ENCODE results near the gene CXorf49.
A peak's percentile ranks its signal among the peaks of the same experiment; 100 is the strongest.
"Not testable (repeated sequence)": the region's sequence is repeated elsewhere in the genome, so short reads cannot be mapped to it uniquely, and the experiment has no call there.

Gene CXorf49

DNA sequence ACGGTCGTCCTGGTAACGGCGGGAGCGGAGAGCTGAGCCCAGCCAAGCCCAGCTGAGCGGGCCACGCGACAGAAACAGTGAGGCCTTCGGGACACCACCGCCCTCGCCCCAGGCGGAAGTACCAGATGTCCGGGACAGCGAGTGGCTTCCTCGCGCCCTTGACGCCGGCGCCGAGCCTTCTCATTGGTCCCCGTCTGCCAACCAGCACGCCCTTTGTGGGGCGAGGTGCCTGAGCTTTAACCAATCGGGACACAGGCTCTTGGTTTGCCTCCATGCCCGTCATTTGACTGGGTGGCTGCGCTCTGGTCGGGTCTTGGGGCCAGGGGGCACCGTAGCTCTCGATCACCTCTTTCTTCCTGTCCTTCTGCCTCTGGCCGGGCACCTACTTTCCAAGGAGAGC lies at the start of gene CXorf49:
Gene CXorf49, minus strand, starts transcription at position 101 of the 400 bp plus-strand sequence. CDS start 134 bp downstream, outside the sequence.
- H3K4me3 Mint-ChIP-seq; H3K9me3 Mint-ChIP-seq; H3K27ac Mint-ChIP-seq; H3K4me1 Mint-ChIP-seq (ENCODE audit: low read depth); H3K27me3 Mint-ChIP-seq; DNase-seq; H3K36me3 Mint-ChIP-seq (ENCODE audit: low read depth): not testable (repeated sequence)

DNA sequence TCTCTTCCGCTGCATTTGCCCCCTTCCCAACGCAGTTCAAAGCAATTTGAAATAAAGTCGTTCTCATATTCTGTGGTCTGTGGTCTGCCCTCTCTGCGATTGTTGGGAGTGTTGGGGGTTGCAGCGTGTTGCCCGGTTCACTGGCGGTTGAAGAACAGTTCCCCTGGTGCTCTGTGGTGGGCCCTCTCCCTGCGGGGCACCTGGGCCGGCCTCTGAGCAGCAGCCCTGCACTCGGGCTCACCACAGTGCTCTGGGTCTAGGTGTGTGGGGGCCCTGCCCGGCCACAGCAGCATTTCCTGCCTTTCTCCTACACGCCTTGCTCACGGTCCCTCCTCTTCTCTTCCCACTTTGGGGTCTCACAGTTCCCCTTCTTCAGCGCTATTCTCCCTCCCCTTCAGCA lies 49.0 kb upstream of the CXorf49 start:
- not testable (repeated sequence) for H3K27ac Mint-ChIP-seq; H3K36me3 Mint-ChIP-seq (ENCODE audit: low read depth); H3K9me3 Mint-ChIP-seq

DNA sequence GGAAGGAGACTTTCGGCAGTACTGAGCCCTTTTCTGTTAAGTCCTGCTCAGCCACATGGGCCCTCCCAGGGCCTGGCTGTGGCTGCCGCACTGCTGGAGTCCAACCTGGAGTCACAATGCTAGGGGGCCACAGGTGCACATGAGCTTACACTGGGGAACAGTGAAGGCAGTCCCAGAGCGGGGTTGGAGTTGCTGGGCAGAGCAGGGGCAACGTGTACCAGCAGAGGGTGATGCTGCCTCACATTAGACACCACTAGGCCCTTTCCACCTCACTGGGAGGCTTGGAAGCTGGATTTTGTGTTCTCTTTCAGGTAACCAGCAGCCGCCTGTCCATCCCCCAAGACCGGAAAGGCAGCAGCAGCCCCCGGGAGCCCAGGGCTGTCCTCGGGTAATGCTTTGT lies 47.5 kb upstream of the CXorf49 start:
- not testable (repeated sequence) for H3K9me3 Mint-ChIP-seq; H3K27me3 Mint-ChIP-seq; H3K36me3 Mint-ChIP-seq (ENCODE audit: low read depth)

More for the DNA sequence above, 49.0 kb upstream of the CXorf49 start:
- H3K27me3 Mint-ChIP-seq; H3K4me3 Mint-ChIP-seq; H3K4me1 Mint-ChIP-seq (ENCODE audit: low read depth); DNase-seq: not testable (repeated sequence)

DNA sequence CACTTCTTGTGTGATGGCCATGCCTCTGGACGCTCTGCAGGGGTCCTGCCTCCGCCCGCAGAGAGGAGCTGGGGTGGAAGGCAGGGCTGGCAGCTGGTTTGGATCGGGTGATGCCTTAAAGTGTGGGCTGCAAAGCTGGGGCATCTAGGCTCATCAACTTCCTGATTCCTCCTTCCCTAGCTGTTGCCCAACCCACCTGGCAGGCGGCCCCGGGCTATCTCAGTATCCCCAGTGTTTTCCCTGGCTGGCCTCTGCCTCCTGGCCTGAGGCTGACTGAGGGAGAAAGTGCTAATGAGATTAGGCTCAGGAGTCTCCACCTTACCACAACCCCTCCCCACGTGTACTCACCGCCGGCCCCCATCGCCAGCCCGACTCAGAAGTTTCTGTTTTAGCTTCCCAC lies 46.7 kb upstream of the CXorf49 start:
- not testable (repeated sequence) for H3K27me3 Mint-ChIP-seq; H3K4me3 Mint-ChIP-seq; H3K36me3 Mint-ChIP-seq (ENCODE audit: low read depth); H3K4me1 Mint-ChIP-seq (ENCODE audit: low read depth); DNase-seq; H3K27ac Mint-ChIP-seq; H3K9me3 Mint-ChIP-seq

More for the DNA sequence above, 47.5 kb upstream of the CXorf49 start:
- not testable (repeated sequence) for H3K4me3 Mint-ChIP-seq; DNase-seq; H3K27ac Mint-ChIP-seq; H3K4me1 Mint-ChIP-seq (ENCODE audit: low read depth)

DNA sequence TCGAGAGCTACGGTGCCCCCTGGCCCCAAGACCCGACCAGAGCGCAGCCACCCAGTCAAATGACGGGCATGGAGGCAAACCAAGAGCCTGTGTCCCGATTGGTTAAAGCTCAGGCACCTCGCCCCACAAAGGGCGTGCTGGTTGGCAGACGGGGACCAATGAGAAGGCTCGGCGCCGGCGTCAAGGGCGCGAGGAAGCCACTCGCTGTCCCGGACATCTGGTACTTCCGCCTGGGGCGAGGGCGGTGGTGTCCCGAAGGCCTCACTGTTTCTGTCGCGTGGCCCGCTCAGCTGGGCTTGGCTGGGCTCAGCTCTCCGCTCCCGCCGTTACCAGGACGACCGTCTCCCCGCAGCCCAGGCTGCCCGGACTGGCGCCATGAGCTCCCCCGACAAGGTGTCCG lies 45.0 kb upstream of the CXorf49 start, which contains the start of gene CXorf49B:
Gene CXorf49B, plus strand, starts transcription at position 301 of the 400 bp plus-strand sequence. Its CDS starts 75 bp downstream, at position 376.
- H3K9me3 Mint-ChIP-seq; H3K4me3 Mint-ChIP-seq; H3K4me1 Mint-ChIP-seq (ENCODE audit: low read depth); DNase-seq; H3K27ac Mint-ChIP-seq; H3K36me3 Mint-ChIP-seq (ENCODE audit: low read depth); H3K27me3 Mint-ChIP-seq: not testable (repeated sequence)

DNA sequence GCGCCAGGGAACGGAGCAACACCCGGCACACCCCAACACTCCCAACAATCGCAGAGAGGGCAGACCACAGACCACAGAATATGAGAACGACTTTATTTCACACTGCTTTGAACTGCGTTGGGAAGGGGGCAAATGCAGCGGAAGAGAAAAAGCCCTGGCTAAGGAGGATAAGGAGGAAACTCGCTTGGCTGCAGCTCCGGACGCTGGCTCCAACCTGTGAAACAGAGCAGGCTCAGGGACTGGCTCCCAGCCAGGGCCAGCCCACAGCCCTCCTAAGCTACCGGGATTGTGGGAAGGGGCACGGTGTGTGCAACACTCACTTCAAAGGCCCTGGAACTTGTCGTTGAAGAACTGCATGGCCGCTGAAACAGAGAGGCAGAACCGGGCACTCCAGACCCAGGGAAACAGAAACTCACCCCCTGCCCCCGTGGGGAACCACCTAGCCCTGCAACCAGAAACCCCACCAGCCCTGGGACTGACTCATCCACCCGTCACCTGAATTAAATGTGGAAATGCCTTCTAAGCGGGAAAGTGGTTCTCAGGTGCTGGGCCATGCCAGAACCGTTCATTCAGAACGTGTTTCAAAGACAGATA lies 42.7 kb upstream of the CXorf49 start:
- H3K27me3 Mint-ChIP-seq; H3K9me3 Mint-ChIP-seq; DNase-seq; H3K4me3 Mint-ChIP-seq; H3K4me1 Mint-ChIP-seq (ENCODE audit: low read depth); H3K36me3 Mint-ChIP-seq (ENCODE audit: low read depth); H3K27ac Mint-ChIP-seq: not testable (repeated sequence)

DNA sequence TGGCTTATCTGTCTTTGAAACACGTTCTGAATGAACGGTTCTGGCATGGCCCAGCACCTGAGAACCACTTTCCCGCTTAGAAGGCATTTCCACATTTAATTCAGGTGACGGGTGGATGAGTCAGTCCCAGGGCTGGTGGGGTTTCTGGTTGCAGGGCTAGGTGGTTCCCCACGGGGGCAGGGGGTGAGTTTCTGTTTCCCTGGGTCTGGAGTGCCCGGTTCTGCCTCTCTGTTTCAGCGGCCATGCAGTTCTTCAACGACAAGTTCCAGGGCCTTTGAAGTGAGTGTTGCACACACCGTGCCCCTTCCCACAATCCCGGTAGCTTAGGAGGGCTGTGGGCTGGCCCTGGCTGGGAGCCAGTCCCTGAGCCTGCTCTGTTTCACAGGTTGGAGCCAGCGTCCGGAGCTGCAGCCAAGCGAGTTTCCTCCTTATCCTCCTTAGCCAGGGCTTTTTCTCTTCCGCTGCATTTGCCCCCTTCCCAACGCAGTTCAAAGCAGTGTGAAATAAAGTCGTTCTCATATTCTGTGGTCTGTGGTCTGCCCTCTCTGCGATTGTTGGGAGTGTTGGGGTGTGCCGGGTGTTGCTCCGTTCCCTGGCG lies 2.3 kb upstream of the CXorf49 start:
- not testable (repeated sequence) for H3K9me3 Mint-ChIP-seq; H3K27ac Mint-ChIP-seq; H3K4me1 Mint-ChIP-seq (ENCODE audit: low read depth); H3K36me3 Mint-ChIP-seq (ENCODE audit: low read depth); DNase-seq; H3K27me3 Mint-ChIP-seq; H3K4me3 Mint-ChIP-seq

DNA sequence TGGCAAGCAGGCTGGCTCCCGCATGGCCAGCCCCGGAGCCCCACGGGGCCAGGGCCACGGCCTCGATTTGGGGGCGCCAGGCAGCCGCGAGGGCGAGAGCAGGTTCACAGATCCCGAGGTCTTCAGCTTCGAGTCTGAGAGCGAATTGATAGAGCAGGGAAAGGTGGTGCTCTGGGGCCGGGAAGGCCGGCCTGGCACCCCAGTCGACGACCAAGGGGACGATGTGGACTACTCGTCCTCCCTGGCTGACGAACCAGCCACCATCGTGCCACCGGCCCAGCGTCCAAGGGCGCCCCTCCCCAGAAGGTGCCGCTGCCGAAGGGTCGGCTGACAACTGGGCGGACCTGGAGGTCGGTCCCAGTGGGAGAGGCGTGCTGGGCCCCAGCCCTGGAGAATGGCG lies 1.1 kb upstream of the CXorf49 start:
- peak; percentile 27 for DNase-seq
- not testable (repeated sequence) for H3K27me3 Mint-ChIP-seq; H3K9me3 Mint-ChIP-seq; H3K36me3 Mint-ChIP-seq (ENCODE audit: low read depth); H3K4me1 Mint-ChIP-seq (ENCODE audit: low read depth); H3K27ac Mint-ChIP-seq; H3K4me3 Mint-ChIP-seq

DNA sequence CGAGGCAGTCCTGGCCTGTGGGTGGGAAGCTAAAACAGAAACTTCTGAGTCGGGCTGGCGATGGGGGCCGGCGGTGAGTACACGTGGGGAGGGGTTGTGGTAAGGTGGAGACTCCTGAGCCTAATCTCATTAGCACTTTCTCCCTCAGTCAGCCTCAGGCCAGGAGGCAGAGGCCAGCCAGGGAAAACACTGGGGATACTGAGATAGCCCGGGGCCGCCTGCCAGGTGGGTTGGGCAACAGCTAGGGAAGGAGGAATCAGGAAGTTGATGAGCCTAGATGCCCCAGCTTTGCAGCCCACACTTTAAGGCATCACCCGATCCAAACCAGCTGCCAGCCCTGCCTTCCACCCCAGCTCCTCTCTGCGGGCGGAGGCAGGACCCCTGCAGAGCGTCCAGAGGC lies 1.8 kb downstream of the CXorf49 start:
- not testable (repeated sequence) for H3K27me3 Mint-ChIP-seq; H3K27ac Mint-ChIP-seq; H3K9me3 Mint-ChIP-seq; DNase-seq; H3K36me3 Mint-ChIP-seq (ENCODE audit: low read depth); H3K4me3 Mint-ChIP-seq; H3K4me1 Mint-ChIP-seq (ENCODE audit: low read depth)

DNA sequence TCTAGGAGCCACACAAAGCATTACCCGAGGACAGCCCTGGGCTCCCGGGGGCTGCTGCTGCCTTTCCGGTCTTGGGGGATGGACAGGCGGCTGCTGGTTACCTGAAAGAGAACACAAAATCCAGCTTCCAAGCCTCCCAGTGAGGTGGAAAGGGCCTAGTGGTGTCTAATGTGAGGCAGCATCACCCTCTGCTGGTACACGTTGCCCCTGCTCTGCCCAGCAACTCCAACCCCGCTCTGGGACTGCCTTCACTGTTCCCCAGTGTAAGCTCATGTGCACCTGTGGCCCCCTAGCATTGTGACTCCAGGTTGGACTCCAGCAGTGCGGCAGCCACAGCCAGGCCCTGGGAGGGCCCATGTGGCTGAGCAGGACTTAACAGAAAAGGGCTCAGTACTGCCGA lies 2.5 kb downstream of the CXorf49 start:
- not testable (repeated sequence) for H3K36me3 Mint-ChIP-seq (ENCODE audit: low read depth); H3K4me3 Mint-ChIP-seq; H3K4me1 Mint-ChIP-seq (ENCODE audit: low read depth); DNase-seq; H3K27me3 Mint-ChIP-seq; H3K27ac Mint-ChIP-seq; H3K9me3 Mint-ChIP-seq

DNA sequence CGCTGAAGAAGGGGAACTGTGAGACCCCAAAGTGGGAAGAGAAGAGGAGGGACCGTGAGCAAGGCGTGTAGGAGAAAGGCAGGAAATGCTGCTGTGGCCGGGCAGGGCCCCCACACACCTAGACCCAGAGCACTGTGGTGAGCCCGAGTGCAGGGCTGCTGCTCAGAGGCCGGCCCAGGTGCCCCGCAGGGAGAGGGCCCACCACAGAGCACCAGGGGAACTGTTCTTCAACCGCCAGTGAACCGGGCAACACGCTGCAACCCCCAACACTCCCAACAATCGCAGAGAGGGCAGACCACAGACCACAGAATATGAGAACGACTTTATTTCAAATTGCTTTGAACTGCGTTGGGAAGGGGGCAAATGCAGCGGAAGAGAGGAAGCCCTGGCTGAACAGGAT lies 4.0 kb downstream of the CXorf49 start:
- H3K9me3 Mint-ChIP-seq; H3K27ac Mint-ChIP-seq; H3K4me3 Mint-ChIP-seq; H3K27me3 Mint-ChIP-seq; DNase-seq; H3K36me3 Mint-ChIP-seq (ENCODE audit: low read depth); H3K4me1 Mint-ChIP-seq (ENCODE audit: low read depth): not testable (repeated sequence)

DNA sequence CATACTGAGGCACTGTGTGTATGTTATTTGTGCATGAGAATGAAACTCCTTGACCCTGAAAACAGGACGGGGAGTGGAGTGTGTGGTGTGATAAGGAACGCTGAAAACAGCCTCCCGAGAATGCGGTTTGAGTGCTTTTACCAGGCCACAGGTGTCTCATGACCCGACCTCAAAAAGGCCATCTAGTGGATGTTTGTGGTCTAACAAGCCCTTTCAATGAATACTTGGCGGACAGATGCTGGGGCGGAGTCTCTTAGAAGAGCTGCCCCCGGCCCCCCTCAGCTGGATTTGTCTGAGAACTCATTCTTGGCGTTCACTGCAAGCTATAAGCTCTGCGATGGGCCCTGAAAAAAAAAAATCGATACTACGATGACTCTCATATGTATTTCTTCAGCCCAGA lies 15.2 kb downstream of the CXorf49 start:
- H3K9me3 Mint-ChIP-seq; H3K27me3 Mint-ChIP-seq; H3K27ac Mint-ChIP-seq; H3K4me3 Mint-ChIP-seq; H3K4me1 Mint-ChIP-seq (ENCODE audit: low read depth); DNase-seq; H3K36me3 Mint-ChIP-seq (ENCODE audit: low read depth): not testable (repeated sequence)

DNA sequence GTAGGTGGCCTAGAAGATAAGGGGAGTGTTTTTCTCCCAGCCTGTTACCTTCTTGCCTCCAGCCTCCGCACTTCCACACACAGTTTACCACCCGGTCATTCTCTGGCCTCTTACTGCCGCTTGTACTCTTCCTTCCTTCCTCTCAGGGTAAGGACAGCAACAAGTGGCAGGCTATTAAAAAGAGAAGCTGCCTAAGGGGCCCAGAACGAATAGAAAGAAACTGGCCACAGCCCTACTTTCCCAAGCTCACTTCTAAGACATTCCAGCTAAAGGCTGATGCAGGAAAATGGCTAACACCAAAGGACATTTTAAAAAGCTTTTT lies 19.1 kb downstream of the CXorf49 start:
- H3K27me3 Mint-ChIP-seq, H3K9me3 Mint-ChIP-seq, H3K4me3 Mint-ChIP-seq: not testable (repeated sequence)

DNA sequence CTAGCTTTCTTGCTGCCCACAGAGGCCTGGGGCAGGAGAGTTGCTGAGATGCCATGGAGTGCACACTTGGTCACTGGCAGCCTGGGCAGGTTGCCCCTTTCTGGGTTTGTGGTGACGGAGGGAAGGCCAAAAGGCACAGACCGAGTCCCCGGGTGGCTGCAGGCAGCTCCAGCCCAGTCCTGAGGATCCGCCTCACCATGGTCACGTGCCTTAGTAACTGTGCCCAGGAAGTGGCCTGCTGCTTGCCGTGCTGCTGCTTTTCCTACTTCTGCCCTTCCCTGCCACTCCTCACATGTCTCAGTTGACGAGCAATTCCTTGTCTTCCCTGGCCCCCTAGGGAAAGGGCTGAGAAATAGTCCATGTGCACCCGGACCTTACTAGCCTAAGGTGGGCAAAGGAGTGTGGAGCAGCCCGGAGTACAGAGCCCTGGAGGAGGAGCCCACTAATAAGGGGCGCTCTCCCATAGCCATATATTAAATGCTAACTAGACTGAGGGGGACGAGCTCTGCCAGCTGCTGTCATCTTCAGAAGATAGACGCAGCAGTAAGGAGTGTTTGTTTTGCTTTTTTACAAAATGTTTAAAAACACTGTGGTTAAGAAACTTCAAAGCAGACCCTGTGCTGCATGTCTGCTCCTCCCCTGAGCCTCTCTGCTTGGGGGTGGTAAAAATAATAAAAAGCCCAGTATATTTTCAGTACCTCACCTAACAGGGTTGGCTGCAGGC lies 19.6 kb downstream of the CXorf49 start:
- not testable (repeated sequence) for H3K27me3 Mint-ChIP-seq, H3K4me3 Mint-ChIP-seq

More for the DNA sequence above, 19.1 kb downstream of the CXorf49 start:
- DNase-seq; H3K27ac Mint-ChIP-seq; H3K36me3 Mint-ChIP-seq (ENCODE audit: low read depth); H3K4me1 Mint-ChIP-seq (ENCODE audit: low read depth): not testable (repeated sequence)

DNA sequence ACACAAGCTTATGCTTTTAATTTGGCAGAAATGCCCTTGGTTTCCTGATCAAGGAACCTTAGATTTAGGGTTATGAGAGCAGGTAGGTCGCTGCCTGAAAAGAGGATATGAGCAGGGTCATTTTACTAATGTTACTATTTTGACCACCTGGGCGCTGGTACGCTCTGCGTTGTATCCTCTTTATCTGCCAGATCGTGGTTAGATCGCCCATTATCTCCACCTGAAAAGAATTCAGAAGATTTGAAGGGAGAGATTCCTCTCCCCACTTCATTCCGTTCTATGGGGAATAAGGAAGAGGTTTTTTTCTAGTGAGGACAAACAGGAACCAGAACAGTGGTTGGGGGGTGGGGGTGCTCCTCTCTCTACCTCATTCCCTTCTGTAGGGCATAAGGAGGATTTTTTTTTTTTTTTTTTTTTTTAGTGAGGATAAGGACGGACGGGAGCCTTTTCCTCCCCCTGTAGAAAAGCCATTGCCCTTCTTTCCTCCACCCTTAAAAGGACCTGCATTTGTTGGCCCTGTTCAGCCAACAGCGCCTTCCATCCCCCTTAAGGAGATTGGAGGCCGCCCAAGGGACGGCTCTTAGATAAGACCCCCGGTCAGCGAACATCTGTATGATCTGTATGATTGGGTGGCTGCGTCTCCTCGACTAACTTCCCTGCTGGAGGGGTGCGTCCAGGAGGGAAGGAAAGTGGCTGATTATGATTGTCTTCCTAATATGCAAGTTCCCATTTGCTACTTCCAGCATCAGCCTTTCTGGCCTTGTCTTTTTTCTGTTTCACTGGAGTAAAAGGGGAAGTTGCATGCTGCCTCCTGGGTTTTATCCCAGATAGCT lies 20.4 kb downstream of the CXorf49 start:
- H3K27ac Mint-ChIP-seq; H3K4me1 Mint-ChIP-seq (ENCODE audit: low read depth); DNase-seq; H3K36me3 Mint-ChIP-seq (ENCODE audit: low read depth); H3K27me3 Mint-ChIP-seq; H3K4me3 Mint-ChIP-seq; H3K9me3 Mint-ChIP-seq: not testable (repeated sequence)

More for the DNA sequence above, 19.6 kb downstream of the CXorf49 start:
- H3K27ac Mint-ChIP-seq; H3K9me3 Mint-ChIP-seq; H3K36me3 Mint-ChIP-seq (ENCODE audit: low read depth); DNase-seq; H3K4me1 Mint-ChIP-seq (ENCODE audit: low read depth): not testable (repeated sequence)

Measured in activated T-cell treated with anti-CD3 and anti-CD28 coated beads, Interleukin-2, amount 50 U/mL, for 24 hours (primary cell).